Brain microvascular endothelial cell (primary cell): Measurements from ENCODE around the gene RAPGEFL1.
A peak's percentile ranks its signal among the peaks of the same experiment; 100 is the strongest.
"Not testable (repeated sequence)": the region's sequence is repeated elsewhere in the genome, so short reads cannot be mapped to it uniquely, and the experiment has no call there.

ENCODE experiments used
- DNase-seq: peaks from one replicate; pipeline ENCODE4 v3.0.0-alpha.2; 2020
- H3K27ac ChIP-seq: fragments of 250-450 bp; sonication (Bioruptor Pico); 2 replicates; pipeline ENCODE4 v1.5.1; 2020; ENCODE audit warnings: mild to moderate bottlenecking, moderate library complexity
- H3K27me3 ChIP-seq: fragments of 250-450 bp; sonication (Bioruptor Pico); replicated peaks from 2 replicates; pipeline ENCODE4 v1.5.1; 2020; ENCODE audit warnings: mild to moderate bottlenecking
- H3K36me3 ChIP-seq: fragments of 250-450 bp; sonication (Bioruptor Pico); replicated peaks from 2 replicates; pipeline ENCODE4 v1.5.1; 2020; ENCODE audit warnings: mild to moderate bottlenecking
- H3K4me3 ChIP-seq: 2 replicates; pipeline ENCODE4 v1.5.1; 2011; ENCODE audit warnings: low read depth, mild to moderate bottlenecking, control low read depth, low read length, moderate library complexity
- in situ Hi-C: cut with HindIII; loops from 2 replicates; pipeline ENCODE4 v1.10.0; 2017; ENCODE audit warnings: low sequenced_read_pairs, low pct_ligation_motif_present
- TF ChIP-seq, protein P1 (sequence below): IDR thresholded peaks from 2 replicates; pipeline ENCODE4 v1.5.1; 2011; ENCODE audit warnings: low read depth, mild to moderate bottlenecking, moderate library complexity, low read length, control low read depth, inconsistent platforms; ENCODE audit errors: missing control alignments

Gene RAPGEFL1

GRCh38 chr17:40139566-40140058 is 37.7 kb upstream of the RAPGEFL1 start:
- TF ChIP-seq, protein P1, sequence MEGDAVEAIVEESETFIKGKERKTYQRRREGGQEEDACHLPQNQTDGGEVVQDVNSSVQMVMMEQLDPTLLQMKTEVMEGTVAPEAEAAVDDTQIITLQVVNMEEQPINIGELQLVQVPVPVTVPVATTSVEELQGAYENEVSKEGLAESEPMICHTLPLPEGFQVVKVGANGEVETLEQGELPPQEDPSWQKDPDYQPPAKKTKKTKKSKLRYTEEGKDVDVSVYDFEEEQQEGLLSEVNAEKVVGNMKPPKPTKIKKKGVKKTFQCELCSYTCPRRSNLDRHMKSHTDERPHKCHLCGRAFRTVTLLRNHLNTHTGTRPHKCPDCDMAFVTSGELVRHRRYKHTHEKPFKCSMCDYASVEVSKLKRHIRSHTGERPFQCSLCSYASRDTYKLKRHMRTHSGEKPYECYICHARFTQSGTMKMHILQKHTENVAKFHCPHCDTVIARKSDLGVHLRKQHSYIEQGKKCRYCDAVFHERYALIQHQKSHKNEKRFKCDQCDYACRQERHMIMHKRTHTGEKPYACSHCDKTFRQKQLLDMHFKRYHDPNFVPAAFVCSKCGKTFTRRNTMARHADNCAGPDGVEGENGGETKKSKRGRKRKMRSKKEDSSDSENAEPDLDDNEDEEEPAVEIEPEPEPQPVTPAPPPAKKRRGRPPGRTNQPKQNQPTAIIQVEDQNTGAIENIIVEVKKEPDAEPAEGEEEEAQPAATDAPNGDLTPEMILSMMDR: no peak
- in situ Hi-C loops: no loop called here
- no peak for DNase-seq
- peak overlapping the region; percentile 46 for H3K4me3 ChIP-seq
- H3K27ac ChIP-seq: peak overlapping the region; percentile 90
- no peaks in the 10 kb centered on the region for H3K27me3 ChIP-seq
- peaks cover 31% of the 10 kb centered on the region for H3K36me3 ChIP-seq

DNA sequence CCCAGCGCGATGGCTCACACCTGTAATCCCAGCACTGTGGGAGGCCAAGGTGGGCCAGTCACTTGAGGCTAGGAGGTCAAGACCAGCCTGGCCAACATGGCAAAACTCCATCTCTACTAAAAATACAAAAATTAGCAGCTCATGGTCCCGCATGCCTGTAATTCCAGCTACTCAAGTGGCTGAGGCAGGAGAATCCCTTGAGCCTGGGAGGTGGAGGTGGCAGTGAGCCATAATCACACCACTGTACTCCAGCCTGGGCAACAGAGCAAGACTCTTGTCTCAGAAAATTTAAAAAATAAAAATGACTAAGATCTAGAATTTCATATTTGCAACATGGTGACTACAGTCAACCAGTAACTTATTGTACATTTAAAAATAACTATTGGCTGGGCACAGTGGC is 34.1 kb upstream of the RAPGEFL1 start:
- DNase-seq, H3K4me3 ChIP-seq, in situ Hi-C loops, H3K27me3 ChIP-seq, H3K27ac ChIP-seq: not testable (repeated sequence)
- peaks cover 28% of the 10 kb centered on the region for H3K36me3 ChIP-seq

DNA sequence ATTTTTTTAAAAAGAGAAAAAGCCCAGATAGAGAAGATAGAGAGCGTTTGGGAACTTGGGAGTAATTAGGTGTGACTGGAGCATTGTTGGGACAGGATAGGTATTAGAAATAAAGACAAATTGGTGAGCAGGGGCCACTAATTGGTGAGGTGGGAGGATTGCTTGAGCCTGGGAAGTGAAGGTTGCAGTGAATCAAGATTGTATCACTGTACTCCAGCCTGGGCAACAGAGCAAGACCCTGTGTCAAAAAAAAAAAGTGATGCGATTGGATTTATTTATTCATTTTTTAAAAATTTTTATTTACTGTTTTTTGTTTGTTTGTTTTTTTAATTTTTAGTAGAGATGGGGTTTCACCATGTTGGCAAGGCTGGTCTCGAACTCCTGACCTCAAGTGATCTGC is 31.8 kb upstream of the RAPGEFL1 start:
- TF ChIP-seq, protein P1: no peak
- peaks cover 46% of the 10 kb centered on the region for H3K36me3 ChIP-seq
- in situ Hi-C loops: no loop called here

GRCh38 chr17:40148527-40148926 is 28.7 kb upstream of the RAPGEFL1 start:
- Histone ChIP-seq H3K27ac (no peak overlapping the region), H3K4me3 (no peak overlapping the region), H3K27me3 (no peaks in the 10 kb centered on the region), H3K36me3 (peaks cover 51% of the 10 kb centered on the region)
- TF ChIP-seq, protein P1: no peak
- in situ Hi-C loops: no loop called here
- DNase-seq: no peak

More for the DNA sequence above, 31.8 kb upstream of the RAPGEFL1 start:
- H3K27ac ChIP-seq: no peak overlapping the region
- DNase-seq: no peak
- H3K4me3 ChIP-seq: no peak overlapping the region
- no peaks in the 10 kb centered on the region for H3K27me3 ChIP-seq

DNA sequence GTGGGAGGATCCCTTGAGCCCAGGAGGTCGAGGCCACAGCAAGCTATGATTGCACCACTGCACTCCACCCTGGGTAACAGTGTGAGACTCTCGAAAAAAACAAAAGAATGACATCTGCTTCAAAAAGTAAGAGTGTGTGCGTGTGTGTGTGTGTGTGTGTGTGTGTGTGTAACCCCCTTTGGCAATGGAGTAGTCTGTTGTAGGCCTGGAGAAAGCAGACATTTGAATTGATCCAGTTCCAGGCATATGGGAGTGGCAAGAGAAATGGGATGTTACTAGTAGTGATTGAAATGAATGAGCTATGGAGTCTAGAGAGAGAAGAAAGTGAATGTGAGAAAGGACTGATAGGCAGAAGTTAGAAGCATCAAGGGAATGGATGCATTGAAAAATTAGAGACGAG is 27.0 kb upstream of the RAPGEFL1 start:
- DNase-seq: no peak
- Histone ChIP-seq H3K27me3 (no peaks in the 10 kb centered on the region), H3K4me3 (no peak overlapping the region), H3K27ac (no peak overlapping the region), H3K36me3 (peaks cover 58% of the 10 kb centered on the region)
- in situ Hi-C loops: no loop called here
- TF ChIP-seq, protein P1: no peak

DNA sequence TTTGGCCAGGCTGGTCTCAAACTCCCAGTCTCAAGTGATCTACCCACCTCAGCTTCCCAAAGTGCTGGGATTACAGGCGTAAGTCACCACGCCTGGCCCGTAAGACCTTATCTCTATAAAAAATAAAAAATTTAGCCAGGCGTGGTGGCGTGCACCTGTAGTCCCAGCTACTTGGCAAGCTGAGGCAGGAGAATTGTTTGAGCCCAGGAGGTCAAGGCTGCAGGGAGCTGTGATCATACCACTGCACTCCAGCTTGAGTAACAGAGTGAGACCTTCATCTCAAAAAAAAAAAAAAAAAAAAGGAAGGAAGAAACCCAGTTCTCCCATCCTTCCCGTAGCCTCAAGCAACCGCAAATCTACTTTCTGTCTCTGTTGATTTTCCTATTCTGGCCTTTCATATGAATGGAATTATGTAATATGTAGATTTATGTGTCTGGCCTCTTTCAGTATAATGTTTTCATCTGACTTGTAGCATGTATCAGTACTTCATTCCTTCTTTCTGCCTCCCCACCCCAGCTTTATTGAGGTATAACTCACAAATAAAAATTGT is 25.8 kb upstream of the RAPGEFL1 start:
- no peak overlapping the region for H3K4me3 ChIP-seq
- no peaks in the 10 kb centered on the region for H3K27me3 ChIP-seq
- TF ChIP-seq, protein P1: no peak
- in situ Hi-C loops: no loop called here
- H3K27ac ChIP-seq: no peak overlapping the region
- H3K36me3 ChIP-seq: peaks cover 57% of the 10 kb centered on the region
- no peak for DNase-seq
